ENCODE results near the gene CCNF. TPM values are rescaled to one million over a fixed set of nuclear protein-coding genes. Genes with fewer than 3 reads are reported as not detected.

Gene CCNF
- total RNA-seq, 1 experiment from 2014 or later: 60.8 TPM

DNA sequence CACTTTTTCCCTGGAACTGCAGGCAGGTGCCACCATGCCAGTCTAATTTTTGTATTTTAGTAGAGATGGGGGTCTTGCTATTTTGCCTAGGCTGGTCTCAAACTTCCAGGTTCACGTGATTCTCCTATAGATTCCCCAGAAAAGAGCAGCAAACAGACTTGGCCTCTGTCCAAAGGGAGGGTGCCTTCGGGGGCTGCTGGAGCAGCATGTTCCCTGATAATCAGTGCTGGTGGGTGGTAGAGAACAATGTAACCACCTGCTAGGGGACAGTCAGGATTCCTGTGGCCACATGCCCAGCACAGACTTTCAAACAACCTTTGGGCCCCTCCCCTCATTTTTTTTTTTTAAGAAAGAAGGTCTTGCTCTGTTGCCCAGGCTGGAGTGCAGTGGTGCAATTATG lies 14.2 kb upstream of the CCNF start:
- TF ChIP-seq FOSL1 (IDR thresholded peaks at IDR 0.05; ENCODE audit: low read depth): no peak
- TF ChIP-seq POLR2A (IDR thresholded peaks at IDR 0.05; ENCODE audit: borderline replicate concordance, extremely low read depth, insufficient read depth, insufficient read length): no peak
- Histone ChIP-seq H3K36me3 (ENCODE audit: control insufficient read depth in 1 of 2, insufficient read depth in 2 of 2, low read length in 2 of 2) (no peaks in the 10 kb centered on the region), H3K9ac (ENCODE audit: low read length) (no peak overlapping the region), H3K27ac (ENCODE audit: low read depth, low read length) (no peak overlapping the region), H3K4me1 (ENCODE audit: control insufficient read depth in 1 of 2, insufficient read depth in 2 of 2, low read length in 2 of 2) (no peaks in the 10 kb centered on the region), H2AFZ (ENCODE audit: low read depth, low read length, poor library complexity, severe bottlenecking) (no peak overlapping the region), H3K79me2 (ENCODE audit: insufficient read depth, low read length) (no peaks in the 10 kb centered on the region), H3K9me2 (ENCODE audit: insufficient read depth) (no peaks in the 10 kb centered on the region), H3K27me3 (ENCODE audit: insufficient read depth, low read length) (no peaks in the 10 kb centered on the region), H3K4me3 (replicated peaks in 1 of 2; ENCODE audit: low read depth in 1 of 2, low read length in 2 of 2) (no peak overlapping the region), H4K20me1 (ENCODE audit: insufficient read depth) (no peaks in the 10 kb centered on the region), H3K4me2 (ENCODE audit: low read length) (no peak overlapping the region), H3K9me3 (ENCODE audit: control insufficient read depth in 1 of 2, insufficient read depth in 1 of 2, low read depth in 1 of 2, low read length in 2 of 2) (no peaks in the 10 kb centered on the region)
- no TSS peak for BruUV-seq (replicated peaks)
- DNase-seq (ENCODE audit: low read depth, low spot score) (no peak), ATAC-seq (no peak)
- ChIA-PET CTCF (no interaction called here), RAD21 (ENCODE audit: low non-redundant PET in 1 of 2, low total read pairs in 2 of 2, uncharacterized antibody in 2 of 2, unreplicated experiment in 2 of 2) (no interaction called here), POLR2A (no interaction called here)
- intact Hi-C loops (cut with micrococcal nuclease): no loop called here

DNA sequence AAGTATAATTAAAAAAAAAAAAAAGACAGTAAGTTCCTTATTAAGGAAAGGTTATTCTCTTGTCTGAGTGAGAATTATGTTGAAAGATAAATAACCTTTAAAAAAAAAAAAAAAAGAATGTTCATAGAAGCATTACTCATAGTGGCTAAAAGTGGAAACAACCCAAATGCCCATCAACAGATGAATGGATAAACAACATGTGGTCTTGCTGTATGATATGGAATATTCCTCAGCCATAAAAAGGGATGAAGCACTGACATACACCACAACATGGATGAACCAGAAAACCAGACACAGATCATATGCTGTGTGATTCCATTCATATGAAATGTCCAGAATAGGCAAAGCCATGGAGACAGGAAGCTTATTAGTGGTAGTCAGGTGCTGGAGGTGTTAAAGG lies 9.2 kb upstream of the CCNF start:
- intact Hi-C loops (cut with micrococcal nuclease): loop anchor here (10.0 kb wide), 2 partner anchors 125 to 155 kb away; partner anchors contain the start of gene RNPS1
- no peak overlapping the region for H3K4me2 ChIP-seq (ENCODE audit: low read length)
- no peaks in the 10 kb centered on the region for H3K79me2 ChIP-seq (ENCODE audit: insufficient read depth, low read length)
- no TSS peak for BruUV-seq (replicated peaks)
- no peaks in the 10 kb centered on the region for H3K9me3 ChIP-seq (ENCODE audit: control insufficient read depth in 1 of 2, insufficient read depth in 1 of 2, low read depth in 1 of 2, low read length in 2 of 2)
- no peak for DNase-seq (ENCODE audit: low read depth, low spot score)
- RAD21 ChIA-PET (ENCODE audit: low non-redundant PET in 1 of 2, low total read pairs in 2 of 2, uncharacterized antibody in 2 of 2, unreplicated experiment in 2 of 2): no interaction called here
- H4K20me1 ChIP-seq (ENCODE audit: insufficient read depth): no peaks in the 10 kb centered on the region
- no peak overlapping the region for H3K4me3 ChIP-seq (replicated peaks in 1 of 2; ENCODE audit: low read depth in 1 of 2, low read length in 2 of 2)
- no peaks in the 10 kb centered on the region for H3K27me3 ChIP-seq (ENCODE audit: insufficient read depth, low read length)
- H3K36me3 ChIP-seq (ENCODE audit: control insufficient read depth in 1 of 2, insufficient read depth in 2 of 2, low read length in 2 of 2): no peaks in the 10 kb centered on the region
- no peak overlapping the region for H2AFZ ChIP-seq (ENCODE audit: low read depth, low read length, poor library complexity, severe bottlenecking)
- H3K4me1 ChIP-seq (ENCODE audit: control insufficient read depth in 1 of 2, insufficient read depth in 2 of 2, low read length in 2 of 2): peaks cover 0 to 7% of the 10 kb centered on the region in 2 experiments; a peak in 1 of 4 replicates
- H3K9ac ChIP-seq (ENCODE audit: low read length): no peak overlapping the region
- CTCF ChIA-PET: no interaction called here
- POLR2A ChIA-PET: no interaction called here
- H3K9me2 ChIP-seq (ENCODE audit: insufficient read depth): no peaks in the 10 kb centered on the region
- no peak overlapping the region for H3K27ac ChIP-seq (ENCODE audit: low read depth, low read length)
- no peak for ATAC-seq
- TF ChIP-seq ZFX (IDR thresholded peaks at IDR 0.05) (no peak), SP1 (IDR thresholded peaks at IDR 0.05; ENCODE audit: low read depth) (no peak), YY1 (IDR thresholded peaks at IDR 0.05; ENCODE audit: extremely low read depth, insufficient replicate concordance, low read depth, low read length) (no peak), EGR1 (IDR thresholded peaks at IDR 0.05; ENCODE audit: low read depth) (no peak), SIN3A (IDR thresholded peaks at IDR 0.05; ENCODE audit: low read depth) (no peak), ATF3 (IDR thresholded peaks at IDR 0.05) (no peak), CEBPB (IDR thresholded peaks at IDR 0.05; ENCODE audit: low read depth) (no peak), POLR2AphosphoS5 (IDR thresholded peaks at IDR 0.05; ENCODE audit: low read depth, low read length) (no peak), CTCF (IDR thresholded peaks at IDR 0.05 in 2 of 3, conservative IDR thresholded peaks at IDR 0.05 in 1 of 3; ENCODE audit: borderline replicate concordance in 1 of 3, insufficient read depth in 1 of 3, low read depth in 2 of 3, low read length in 2 of 3) (no peak), ZNF274 (IDR thresholded peaks at IDR 0.05; ENCODE audit: low read depth, low read length) (no peak)
- TF ChIP-seq, protein P1, sequence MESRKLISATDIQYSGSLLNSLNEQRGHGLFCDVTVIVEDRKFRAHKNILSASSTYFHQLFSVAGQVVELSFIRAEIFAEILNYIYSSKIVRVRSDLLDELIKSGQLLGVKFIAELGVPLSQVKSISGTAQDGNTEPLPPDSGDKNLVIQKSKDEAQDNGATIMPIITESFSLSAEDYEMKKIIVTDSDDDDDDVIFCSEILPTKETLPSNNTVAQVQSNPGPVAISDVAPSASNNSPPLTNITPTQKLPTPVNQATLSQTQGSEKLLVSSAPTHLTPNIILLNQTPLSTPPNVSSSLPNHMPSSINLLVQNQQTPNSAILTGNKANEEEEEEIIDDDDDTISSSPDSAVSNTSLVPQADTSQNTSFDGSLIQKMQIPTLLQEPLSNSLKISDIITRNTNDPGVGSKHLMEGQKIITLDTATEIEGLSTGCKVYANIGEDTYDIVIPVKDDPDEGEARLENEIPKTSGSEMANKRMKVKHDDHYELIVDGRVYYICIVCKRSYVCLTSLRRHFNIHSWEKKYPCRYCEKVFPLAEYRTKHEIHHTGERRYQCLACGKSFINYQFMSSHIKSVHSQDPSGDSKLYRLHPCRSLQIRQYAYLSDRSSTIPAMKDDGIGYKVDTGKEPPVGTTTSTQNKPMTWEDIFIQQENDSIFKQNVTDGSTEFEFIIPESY (IDR thresholded peaks at IDR 0.05; ENCODE audit: extremely low read depth, insufficient replicate concordance, low read length): no peak
- TF ChIP-seq, protein P2, sequence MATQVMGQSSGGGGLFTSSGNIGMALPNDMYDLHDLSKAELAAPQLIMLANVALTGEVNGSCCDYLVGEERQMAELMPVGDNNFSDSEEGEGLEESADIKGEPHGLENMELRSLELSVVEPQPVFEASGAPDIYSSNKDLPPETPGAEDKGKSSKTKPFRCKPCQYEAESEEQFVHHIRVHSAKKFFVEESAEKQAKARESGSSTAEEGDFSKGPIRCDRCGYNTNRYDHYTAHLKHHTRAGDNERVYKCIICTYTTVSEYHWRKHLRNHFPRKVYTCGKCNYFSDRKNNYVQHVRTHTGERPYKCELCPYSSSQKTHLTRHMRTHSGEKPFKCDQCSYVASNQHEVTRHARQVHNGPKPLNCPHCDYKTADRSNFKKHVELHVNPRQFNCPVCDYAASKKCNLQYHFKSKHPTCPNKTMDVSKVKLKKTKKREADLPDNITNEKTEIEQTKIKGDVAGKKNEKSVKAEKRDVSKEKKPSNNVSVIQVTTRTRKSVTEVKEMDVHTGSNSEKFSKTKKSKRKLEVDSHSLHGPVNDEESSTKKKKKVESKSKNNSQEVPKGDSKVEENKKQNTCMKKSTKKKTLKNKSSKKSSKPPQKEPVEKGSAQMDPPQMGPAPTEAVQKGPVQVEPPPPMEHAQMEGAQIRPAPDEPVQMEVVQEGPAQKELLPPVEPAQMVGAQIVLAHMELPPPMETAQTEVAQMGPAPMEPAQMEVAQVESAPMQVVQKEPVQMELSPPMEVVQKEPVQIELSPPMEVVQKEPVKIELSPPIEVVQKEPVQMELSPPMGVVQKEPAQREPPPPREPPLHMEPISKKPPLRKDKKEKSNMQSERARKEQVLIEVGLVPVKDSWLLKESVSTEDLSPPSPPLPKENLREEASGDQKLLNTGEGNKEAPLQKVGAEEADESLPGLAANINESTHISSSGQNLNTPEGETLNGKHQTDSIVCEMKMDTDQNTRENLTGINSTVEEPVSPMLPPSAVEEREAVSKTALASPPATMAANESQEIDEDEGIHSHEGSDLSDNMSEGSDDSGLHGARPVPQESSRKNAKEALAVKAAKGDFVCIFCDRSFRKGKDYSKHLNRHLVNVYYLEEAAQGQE (IDR thresholded peaks at IDR 0.05; ENCODE audit: low read depth): no peak
